Astrocyte (in vitro differentiated cells and primary cell): Measurements from ENCODE around the gene MPC1L. TPM values are rescaled to one million over a fixed set of nuclear protein-coding genes. Genes with fewer than 3 reads are reported as not detected.

Experiments
- DNase-seq: peaks from one replicate; pipeline ENCODE4 v3.0.0-alpha.2; 2010; ENCODE audit warnings: low read depth
- FAIRE-seq: peaks from 2 replicates; lab custom pipeline; 2011; peaks lifted over from hg19 to GRCh38; lab: Jason Lieb, UNC
- H2AFZ ChIP-seq: 2 replicates; pipeline ENCODE4 v1.6.0; 2012; ENCODE audit warnings: low read depth, low read length, inconsistent platforms
- H3K27ac ChIP-seq: 2 replicates; pipeline ENCODE4 v1.5.1; 2011; ENCODE audit warnings: low read depth, low read length, inconsistent platforms
- H3K27me3 ChIP-seq: 2 replicates; pipeline ENCODE4 v1.6.0; 2011; ENCODE audit warnings: low read length, inconsistent platforms; ENCODE audit not compliant: insufficient read depth
- H3K36me3 ChIP-seq: 2 replicates; pipeline ENCODE4 v1.5.1; 2011; ENCODE audit warnings: low read length, inconsistent platforms; ENCODE audit not compliant: insufficient read depth
- H3K4me1 ChIP-seq: 2 replicates; pipeline ENCODE4 v1.5.1; 2011; ENCODE audit warnings: low read length, inconsistent platforms; ENCODE audit not compliant: insufficient read depth
- H3K4me2 ChIP-seq: 2 replicates; pipeline ENCODE4 v1.6.0; 2012; ENCODE audit warnings: low read length, inconsistent platforms
- H3K4me3 ChIP-seq: 2 replicates; pipeline ENCODE4 v1.5.1; 2011; ENCODE audit warnings: low read depth, mild to moderate bottlenecking, low read length, inconsistent platforms; ENCODE audit not compliant: insufficient read depth
- H3K79me2 ChIP-seq: 2 replicates; pipeline ENCODE4 v1.6.0; 2012; ENCODE audit warnings: mild to moderate bottlenecking, low read length, inconsistent platforms; ENCODE audit not compliant: insufficient read depth
- H3K9ac ChIP-seq: 2 replicates; pipeline ENCODE4 v1.6.0; 2012; ENCODE audit warnings: mild to moderate bottlenecking, low read length, inconsistent platforms
- H3K9me3 ChIP-seq: 2 replicates; pipeline ENCODE4 v1.5.1; 2012; ENCODE audit warnings: low read depth, mild to moderate bottlenecking, low read length, inconsistent platforms; ENCODE audit not compliant: insufficient read depth
- H4K20me1 ChIP-seq: 2 replicates; pipeline ENCODE4 v1.6.0; 2012; ENCODE audit warnings: low read length, inconsistent platforms; ENCODE audit not compliant: insufficient read depth
- H3K27ac Mint-ChIP-seq: one replicate; pipeline ENCODE4 v1.8.0; 2021; ENCODE audit warnings: mild to moderate bottlenecking, mixed read lengths; ENCODE audit not compliant: unreplicated experiment
- H3K27me3 Mint-ChIP-seq: one replicate; pipeline ENCODE4 v1.8.0; 2021; ENCODE audit warnings: low read depth, mixed read lengths; ENCODE audit not compliant: unreplicated experiment
- H3K36me3 Mint-ChIP-seq: one replicate; pipeline ENCODE4 v1.8.0; 2021; ENCODE audit warnings: low read depth, mixed read lengths; ENCODE audit not compliant: unreplicated experiment
- H3K4me1 Mint-ChIP-seq: one replicate; pipeline ENCODE4 v1.8.0; 2021; ENCODE audit warnings: low read depth, mixed read lengths; ENCODE audit not compliant: unreplicated experiment
- H3K4me3 Mint-ChIP-seq: one replicate; pipeline ENCODE4 v1.8.0; 2021; ENCODE audit warnings: mild to moderate bottlenecking, moderate library complexity, mixed read lengths; ENCODE audit not compliant: unreplicated experiment
- H3K9me3 Mint-ChIP-seq: one replicate; pipeline ENCODE4 v1.8.0; 2021; ENCODE audit warnings: mild to moderate bottlenecking, mixed read lengths; ENCODE audit not compliant: unreplicated experiment
- CTCF ChIP-seq: IDR thresholded peaks from 2 replicates; pipeline ENCODE4 v1.5.1; 2011; ENCODE audit warnings: low read depth, mild to moderate bottlenecking, inconsistent platforms, low read length, moderate library complexity; ENCODE audit not compliant: insufficient read depth
- EZH2 ChIP-seq: IDR thresholded peaks from 2 replicates; pipeline ENCODE4 v1.6.1; 2012; ENCODE audit warnings: mild to moderate bottlenecking, low read length, inconsistent platforms; ENCODE audit not compliant: insufficient read depth
- total RNA-seq: library from RNA; stranded (reverse); gene quantifications from 2 replicates; pipeline ENCODE4 v1.2.1, GENCODE V29; 2021

Gene MPC1L
- total RNA-seq, 1 donor from 2014 or later = not detected

GRCh38 chrX:40671126-40671525, 47.9 kb downstream of the MPC1L start:
- Mint-ChIP-seq H3K9me3 (no peaks in the 10 kb centered on the region), H3K36me3 (peaks cover 17% of the 10 kb centered on the region), H3K4me1 (no peaks in the 10 kb centered on the region), H3K27ac (no peak overlapping the region), H3K27me3 (no peaks in the 10 kb centered on the region), H3K4me3 (no peak overlapping the region)
- DNase-seq (peak; percentile 10), FAIRE-seq (peak; percentile 85)
- Histone ChIP-seq H4K20me1 (no peaks in the 10 kb centered on the region), H3K4me3 (no peak overlapping the region), H3K9ac (no peak overlapping the region), H3K9me3 (no peaks in the 10 kb centered on the region), H3K27me3 (no peaks in the 10 kb centered on the region), H3K36me3 (peaks cover 22% of the 10 kb centered on the region), H3K4me2 (no peak overlapping the region), H2AFZ (no peak overlapping the region), H3K27ac (no peak overlapping the region), H3K79me2 (no peaks in the 10 kb centered on the region), H3K4me1 (no peaks in the 10 kb centered on the region)
- no peak for TF ChIP-seq CTCF
- no peak for TF ChIP-seq EZH2

Other genes starting within 250 kb of the MPC1L start
- gene ATP6AP2, start 42.5 kb upstream of the MPC1L start, total RNA-seq = 153 and 185 TPM in 2 replicates
- gene CXorf38, start 24.1 kb downstream of the MPC1L start, total RNA-seq = 12.8 and 12.9 TPM in 2 replicates
- gene MED14, start 112.1 kb downstream of the MPC1L start, total RNA-seq = 79.5 and 79.9 TPM in 2 replicates